IMR-90 (cell line): Measurements from ENCODE around the gene ADGRF4. TPM values are rescaled to one million over a fixed set of nuclear protein-coding genes. Genes with fewer than 3 reads are reported as not detected.

Source experiments
- ATAC-seq: fragments of 200-7000 bp; cut with Tn5 transposase; 2 replicates; pipeline ENCODE4 v1.9.1; 2020; ENCODE audit warnings: low read depth, mild to moderate bottlenecking, moderate library complexity
- BruUV-seq: library from RNA; stranded (reverse); fragments of 400-500 nt; replicated peaks from 2 replicates; lab custom pipeline; 2021; lab: Mats Ljungman, UMichigan
- CTCF ChIA-PET: fragments of 300-600 bp; formaldehyde crosslinking; extraction: SDS; loops from one replicate; lab custom pipeline; 2021; ENCODE audit warnings: antibody characterized with exemption; lab: Yijun Ruan, JAX
- POLR2A ChIA-PET: fragments of 300-600 bp; sonication (Branson Sonifier 250); formaldehyde crosslinking; loops from one replicate; lab custom pipeline; 2022; ENCODE audit warnings: antibody characterized with exemption; ENCODE audit not compliant: unreplicated experiment; lab: Charles Lee
- DNase-seq: peaks from one replicate; pipeline ENCODE4 v3.0.0; 2013
- H2AFZ ChIP-seq: replicated peaks from 2 replicates; pipeline ENCODE3; 2013; ENCODE audit warnings: low read length, mild to moderate bottlenecking; ENCODE audit not compliant: poor library complexity
- H2AK5ac ChIP-seq: 2 replicates; pipeline ENCODE4 v1.6.1; 2013; ENCODE audit warnings: low read depth, low read length, inconsistent platforms
- H2AK9ac ChIP-seq: replicated peaks from 2 replicates; pipeline ENCODE3; 2013; ENCODE audit warnings: mild to moderate bottlenecking, low read depth, low read length, moderate library complexity; ENCODE audit not compliant: poor library complexity
- H2BK120ac ChIP-seq: 2 replicates; pipeline ENCODE4 v1.6.1; 2013; ENCODE audit warnings: low read depth, low read length, inconsistent platforms
- H2BK15ac ChIP-seq: 3 replicates; pipeline ENCODE4 v1.6.1; 2013; ENCODE audit warnings: low read depth, low read length, inconsistent platforms
- H2BK20ac ChIP-seq: 2 replicates; pipeline ENCODE4 v1.6.1; 2013; ENCODE audit warnings: low read depth, mild to moderate bottlenecking, inconsistent platforms, low read length, moderate library complexity
- H2BK5ac ChIP-seq: 2 replicates; pipeline ENCODE4 v1.6.1; 2013; ENCODE audit warnings: mild to moderate bottlenecking, low read depth, low read length, inconsistent platforms; ENCODE audit not compliant: poor library complexity, severe bottlenecking
- H3K14ac ChIP-seq: replicated peaks from 2 replicates; pipeline ENCODE4 v1.6.1; 2013; ENCODE audit warnings: low read depth, low read length, inconsistent platforms
- H3K18ac ChIP-seq: 2 replicates; pipeline ENCODE4 v1.6.1; 2013; ENCODE audit warnings: low read depth, low read length, control low read depth
- H3K23ac ChIP-seq: 2 replicates; pipeline ENCODE4 v1.6.1; 2013; ENCODE audit warnings: low read depth, low read length, inconsistent platforms
- H3K27ac ChIP-seq: 2 replicates; pipeline ENCODE4 v1.5.1; 2013; ENCODE audit warnings: mild to moderate bottlenecking, control low read depth, low read length; ENCODE audit not compliant: insufficient read depth
- H3K27me3 ChIP-seq: 2 replicates; pipeline ENCODE4 v1.6.1; 2013; ENCODE audit warnings: low read length; ENCODE audit not compliant: control insufficient read depth, insufficient read depth
- H3K36me3 ChIP-seq: 2 replicates; pipeline ENCODE4 v1.6.1; 2013; ENCODE audit warnings: low read length, mixed read lengths; ENCODE audit not compliant: control insufficient read depth, insufficient read depth
- H3K4ac ChIP-seq: 2 replicates; pipeline ENCODE4 v1.6.1; 2013; ENCODE audit warnings: low read depth, low read length, inconsistent platforms
- H3K4me1 ChIP-seq: 2 replicates; pipeline ENCODE4 v1.6.1; 2013; ENCODE audit warnings: low read length, mixed read lengths; ENCODE audit not compliant: control insufficient read depth, insufficient read depth
- H3K4me2 ChIP-seq: 2 replicates; pipeline ENCODE4 v1.6.1; 2013; ENCODE audit warnings: low read depth, mild to moderate bottlenecking, control low read depth, low read length, moderate library complexity
- H3K4me3 ChIP-seq: 2 replicates; pipeline ENCODE4 v1.5.1; 2013; ENCODE audit warnings: low read depth, mild to moderate bottlenecking, control low read depth, low read length, moderate library complexity; ENCODE audit not compliant: insufficient read depth
- H3K56ac ChIP-seq: 2 replicates; pipeline ENCODE4 v1.6.1; 2013; ENCODE audit warnings: low read length, inconsistent platforms; ENCODE audit not compliant: insufficient read depth; ENCODE audit errors: extremely low read depth
- H3K79me1 ChIP-seq, 2 experiments: 2 replicates each; pipeline ENCODE4 v1.6.1; 2013; ENCODE audit warnings: low read length in 2 of 2, inconsistent platforms in 1 of 2, low read depth in 1 of 2
- H3K9ac ChIP-seq: 2 replicates; pipeline ENCODE4 v1.6.1; 2013; ENCODE audit warnings: low read depth, low read length, control low read depth
- H3K9me1 ChIP-seq: 2 replicates; pipeline ENCODE4 v1.6.1; 2013; ENCODE audit warnings: low read length, inconsistent platforms; ENCODE audit not compliant: insufficient read depth
- H3K9me3 ChIP-seq: 2 replicates; pipeline ENCODE4 v1.6.1; 2013; ENCODE audit warnings: low read length; ENCODE audit not compliant: control insufficient read depth, insufficient read depth
- H4K20me1 ChIP-seq: 2 replicates; pipeline ENCODE4 v1.6.1; 2013; ENCODE audit warnings: low read length, inconsistent platforms; ENCODE audit not compliant: insufficient read depth
- H4K5ac ChIP-seq: 2 replicates; pipeline ENCODE4 v1.6.1; 2013; ENCODE audit warnings: mild to moderate bottlenecking, low read depth, low read length, control low read depth
- H4K8ac ChIP-seq, 2 experiments: 2 replicates each; pipeline ENCODE4 v1.6.1; 2013; ENCODE audit warnings: low read depth in 2 of 2, low read length in 2 of 2, control low read depth in 1 of 2, inconsistent platforms in 1 of 2
- H4K91ac ChIP-seq: 2 replicates; pipeline ENCODE4 v1.6.1; 2013; ENCODE audit warnings: low read depth, low read length, inconsistent platforms; ENCODE audit not compliant: insufficient read depth
- POLR2A ChIP-seq: IDR thresholded peaks from 2 replicates; pipeline ENCODE4 v1.6.1; 2012; ENCODE audit warnings: mild to moderate bottlenecking, low read depth, low read length
- RCOR1 ChIP-seq: IDR thresholded peaks from 2 replicates; pipeline ENCODE4 v1.6.1; 2012; ENCODE audit warnings: mild to moderate bottlenecking, low read length, improper control_type of control experiment; ENCODE audit not compliant: insufficient replicate concordance
- WGBS, 2 experiments: methylation state at CpG; one replicate each; pipeline versions ENCODE4 v1.1.5 to v1.1.7; 2013; ENCODE audit warnings: missing lambda C conversion rate in 2 of 2; ENCODE audit not compliant: insufficient read length in 1 of 2; ENCODE audit errors: extremely low coverage in 2 of 2; 5-methylcytosine and 5-hydroxymethylcytosine counted together
- dilution Hi-C: fragments of 300-500 bp; cut with HindIII; formaldehyde crosslinking; loops from one replicate; pipeline ENCODE4 v1.14.3; 2018; ENCODE audit warnings: low sequenced_read_pairs; ENCODE audit not compliant: unreplicated experiment
- in situ Hi-C: fragments of 300-500 bp; cut with MboI; formaldehyde crosslinking; loops from 3 replicates; pipeline ENCODE4 v1.14.3; 2019; ENCODE audit warnings: low sequenced_read_pairs, inconsistent platforms, mixed read lengths
- intact Hi-C: fragments of 100-400 bp; cut with micrococcal nuclease; formaldehyde crosslinking; loops from 2 replicates; pipeline ENCODE4 v1.10.0; 2022
- polyA plus RNA-seq, 3 experiments: library from polyadenylated mRNA; depleted of rRNA; stranded (reverse); fragments of >200 nt; gene quantifications; 2 replicates each; pipeline ENCODE4 v1.2.3, GENCODE V29; 2012; ENCODE audit warnings: low replicate concordance in 1 of 3
- total RNA-seq: library from RNA; depleted of rRNA; stranded (reverse); fragments of >200 nt; gene quantifications from 2 replicates; pipeline ENCODE4 v1.2.3, GENCODE V29; 2012

Gene ADGRF4
- total and polyA plus RNA-seq, 2 of the 4 experiments (the other 2 are of a cell fraction): under 0.01 to 0.02 TPM

GRCh38 chr6:47681201-47681990 is 17.0 kb upstream of the ADGRF4 start:
- Histone ChIP-seq H3K79me1 (no peaks in the 10 kb centered on the region), H3K27ac (no peak overlapping the region), H2BK20ac (no peak overlapping the region), H2BK120ac (no peak overlapping the region), H3K9me3 (no peaks in the 10 kb centered on the region), H3K4me1 (no peaks in the 10 kb centered on the region), H3K14ac (no peak overlapping the region), H3K36me3 (no peaks in the 10 kb centered on the region), H2AK5ac (no peak overlapping the region), H4K8ac (no peak overlapping the region), H3K4ac (no peak overlapping the region), H2BK5ac (no peak overlapping the region), H3K18ac (no peak overlapping the region), H4K5ac (no peak overlapping the region), H3K9ac (no peak overlapping the region), H2BK15ac (no peak overlapping the region), H4K91ac (no peak overlapping the region), H2AFZ (no peak overlapping the region), H3K27me3 (no peaks in the 10 kb centered on the region), H3K9me1 (no peaks in the 10 kb centered on the region), H3K4me3 (no peak overlapping the region), H3K4me2 (no peak overlapping the region), H3K23ac (no peak overlapping the region), H4K20me1 (no peaks in the 10 kb centered on the region), H2AK9ac (no peak overlapping the region), H3K56ac (no peak overlapping the region)
- POLR2A ChIA-PET: no interaction called here
- intact Hi-C loops (no loop called here), dilution Hi-C loops (no loop called here), in situ Hi-C loops (no loop called here)
- ATAC-seq (no peak), DNase-seq (no peak)
- CTCF ChIA-PET: no interaction called here
- no CpG with 5 or more reads among the region's 1 CpG for WGBS, 2 experiments
- TF ChIP-seq RCOR1 (no peak), POLR2A (no peak)
- no TSS peak for BruUV-seq
